Sigmoid colon (tissue), 7 donors: ENCODE results near the gene TPMT. TPM values are rescaled to one million over a fixed set of nuclear protein-coding genes. Genes with fewer than 3 reads are reported as not detected.
A peak's percentile ranks its signal among the peaks of the same experiment; 100 is the strongest.

Experiments
- DNase-seq: peaks from one replicate; pipeline ENCODE4 v3.0.0-alpha.2; 2019
- H3K27ac ChIP-seq, 4 donors: fragments of 200-600 bp; sonication (generic); one replicate each; pipeline ENCODE4 v1.5.1; 2016 to 2019; ENCODE audit warnings: mild to moderate bottlenecking in 1 of 4
- H3K27me3 ChIP-seq, 3 donors: fragments of 200-600 bp; sonication (generic); one replicate each; pipeline ENCODE4 v1.5.1; 2019; ENCODE audit warnings: mild to moderate bottlenecking in 1 of 3
- H3K36me3 ChIP-seq, 4 donors: fragments of 200-600 bp; sonication (generic); one replicate each; pipeline ENCODE4 v1.5.1; 2016 to 2019
- H3K4me1 ChIP-seq, 4 donors: fragments of 200-600 bp; sonication (generic); one replicate each; pipeline ENCODE4 v1.5.1; 2017 to 2019
- H3K4me3 ChIP-seq, 4 donors: fragments of 200-600 bp; sonication (generic); one replicate each; pipeline ENCODE4 v1.5.1; 2017 to 2019; ENCODE audit warnings: mild to moderate bottlenecking in 2 of 4, moderate library complexity in 1 of 4
- H3K9me3 ChIP-seq, 4 donors: fragments of 200-600 bp in 3 of 4; sonication (generic) in 3 of 4; one replicate each; pipeline versions ENCODE4 v1.5.1 to v1.6.1; 2013 to 2019
- EP300 ChIP-seq, 4 donors: sonication (generic); formaldehyde crosslinking; IDR thresholded peaks; one replicate each; pipeline ENCODE4 v1.6.1; 2017; ENCODE audit warnings: antibody characterized with exemption in 4 of 4
- POLR2A ChIP-seq, 2 donors: fragments of 450-650 bp; IDR thresholded peaks; one replicate each; pipeline ENCODE4 v1.6.1; 2016; ENCODE audit warnings: antibody characterized with exemption in 2 of 2, mild to moderate bottlenecking in 2 of 2, moderate library complexity in 2 of 2
- POLR2AphosphoS5 ChIP-seq, 4 donors: sonication (generic); formaldehyde crosslinking; IDR thresholded peaks; one replicate each; pipeline ENCODE4 v1.6.1; 2017; ENCODE audit warnings: antibody characterized with exemption in 4 of 4
- WGBS, 2 donors: extraction: QIAGEN DNeasy Blood & Tissue Kit; methylation state at CpG; one replicate each; pipeline ENCODE4 v1.1.7; 2013; 5-methylcytosine and 5-hydroxymethylcytosine counted together
- intact Hi-C: fragments of 100-400 bp; cut with DNase I; formaldehyde crosslinking; loops from one replicate; pipeline ENCODE4 v1.15.1; 2023
- polyA plus RNA-seq, 3 donors: library from polyadenylated mRNA; stranded (reverse); fragments of 200-250 nt; gene quantifications; one replicate each; pipeline ENCODE4 v1.2.3, GENCODE V29; 2013
- total RNA-seq, 4 donors: library from RNA; depleted of rRNA; stranded (reverse); fragments of >200 nt; gene quantifications; one replicate each; pipeline ENCODE4 v1.1.0, GENCODE V29; 2016
- TF ChIP-seq, protein P1 (sequence below), 4 experiments: fragments of 450-650 bp in 3 of 4; fragments of 200-600 bp in 1 of 4; IDR thresholded peaks; one replicate each; pipeline ENCODE4 v1.5.1; 2016 to 2019; ENCODE audit warnings: antibody characterized with exemption in 4 of 4, mild to moderate bottlenecking in 3 of 4, moderate library complexity in 2 of 4
- donor health status: healthy with polysubstance abuse.
- donor health status: Bipolar disorder and iron deficiency.
- donor health status: healthy.

The TPMT gene
- 10 to 100 TPM in 2 of 4 donors, 1 to 10 TPM in 2; 6.6 to 11.1 (median 9.3) TPM for total RNA-seq
- 100 to 1,000 TPM in 1 of 3 donors, 10 to 100 TPM in 2; 45.7 to 131 (median 64.3) TPM for polyA plus RNA-seq

DNA sequence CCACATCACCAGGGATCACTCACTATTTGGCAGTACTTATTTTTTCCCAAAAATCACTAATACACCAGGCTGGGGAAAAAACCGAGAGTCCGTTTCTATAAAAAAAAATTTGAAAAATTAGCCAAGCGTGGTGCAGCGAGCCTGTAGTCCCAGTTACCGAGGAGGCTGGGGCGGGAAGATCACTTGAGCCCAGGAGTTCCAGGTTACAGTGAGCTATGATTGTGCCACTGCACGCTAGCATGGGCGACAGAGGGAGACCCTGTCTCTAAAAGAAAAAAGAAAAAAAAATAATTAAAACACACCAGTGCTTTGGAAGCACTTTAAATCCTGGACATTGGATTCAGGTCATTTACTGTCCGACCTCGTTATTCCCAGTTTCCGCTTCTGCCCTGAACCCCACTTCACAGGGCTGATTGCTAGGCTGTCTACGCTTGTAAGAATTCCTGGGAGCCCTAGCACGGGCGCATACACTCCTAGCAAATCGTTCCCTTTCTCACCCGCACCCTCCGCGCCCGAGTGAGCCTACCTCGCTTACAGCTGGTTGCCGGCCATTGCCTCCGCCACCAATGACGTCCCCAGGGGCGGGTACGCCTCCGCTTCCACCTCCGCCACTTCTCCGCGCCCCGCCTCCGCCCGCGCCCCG, at the start of gene TPMT:
TSS of gene TPMT (minus strand) at position 571 of the 643 bp plus-strand sequence. CDS start 5,950 bp downstream, outside the sequence.
- WGBS, 2 donors: 0% methylated on average over 34 of the region's 34 CpGs
- Histone ChIP-seq H3K36me3 (peaks cover 0 to 3% (median 0%) of the 10 kb centered on the region in 4 donors), H3K9me3 (no peaks in the 10 kb centered on the region), H3K27me3 (no peaks in the 10 kb centered on the region), H3K4me3 (peak within 1 kb of the TSS; percentile 70 to 98 (median 94)), H3K4me1 (peaks cover 0 to 21% (median 15%) of the 10 kb centered on the region in 4 donors), H3K27ac (peak within 1 kb of the TSS; percentile 88 to 91 (median 90))
- DNase-seq: peak; percentile 73
- intact Hi-C loops: loop anchor here (1.0 to 10.0 kb wide), 4 partner anchors 53 to 450 kb away; partner anchors contain the start of genes DEK, KIF13A and NUP153
- TF ChIP-seq POLR2AphosphoS5 (IDR thresholded peaks at IDR 0.05) (peak; percentile 88 to 94 (median 90)), POLR2A (IDR thresholded peaks at IDR 0.05) (peak; percentile 81 to 82), EP300 (IDR thresholded peaks at IDR 0.05) (no peak)
- TF ChIP-seq, protein P1, sequence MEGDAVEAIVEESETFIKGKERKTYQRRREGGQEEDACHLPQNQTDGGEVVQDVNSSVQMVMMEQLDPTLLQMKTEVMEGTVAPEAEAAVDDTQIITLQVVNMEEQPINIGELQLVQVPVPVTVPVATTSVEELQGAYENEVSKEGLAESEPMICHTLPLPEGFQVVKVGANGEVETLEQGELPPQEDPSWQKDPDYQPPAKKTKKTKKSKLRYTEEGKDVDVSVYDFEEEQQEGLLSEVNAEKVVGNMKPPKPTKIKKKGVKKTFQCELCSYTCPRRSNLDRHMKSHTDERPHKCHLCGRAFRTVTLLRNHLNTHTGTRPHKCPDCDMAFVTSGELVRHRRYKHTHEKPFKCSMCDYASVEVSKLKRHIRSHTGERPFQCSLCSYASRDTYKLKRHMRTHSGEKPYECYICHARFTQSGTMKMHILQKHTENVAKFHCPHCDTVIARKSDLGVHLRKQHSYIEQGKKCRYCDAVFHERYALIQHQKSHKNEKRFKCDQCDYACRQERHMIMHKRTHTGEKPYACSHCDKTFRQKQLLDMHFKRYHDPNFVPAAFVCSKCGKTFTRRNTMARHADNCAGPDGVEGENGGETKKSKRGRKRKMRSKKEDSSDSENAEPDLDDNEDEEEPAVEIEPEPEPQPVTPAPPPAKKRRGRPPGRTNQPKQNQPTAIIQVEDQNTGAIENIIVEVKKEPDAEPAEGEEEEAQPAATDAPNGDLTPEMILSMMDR (IDR thresholded peaks at IDR 0.05): no peak

DNA sequence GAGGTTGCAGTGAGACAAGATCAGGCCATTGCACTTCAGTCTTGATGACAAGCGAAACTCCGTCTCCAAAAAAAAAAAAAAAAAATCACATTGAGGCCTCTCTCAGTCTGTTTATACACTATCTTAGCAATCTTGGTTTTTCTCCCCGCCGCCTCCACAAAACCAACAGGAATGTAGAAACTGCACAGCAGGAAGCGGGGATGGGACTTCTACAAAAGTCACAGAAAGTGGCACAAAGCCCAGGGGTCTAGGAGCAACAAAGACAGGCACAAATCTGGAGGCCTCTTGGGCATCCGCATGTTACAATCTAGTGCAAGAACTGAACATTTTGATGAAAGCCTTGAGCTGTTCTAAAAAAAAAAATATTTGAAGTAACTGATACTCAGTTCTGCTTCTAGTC, 48.9 kb upstream of the TPMT start:
- 90 to 94% methylated on average over 6 of the region's 6 CpGs for WGBS, 2 donors
- no peak overlapping the region for H3K27ac ChIP-seq
- H3K36me3 ChIP-seq: peaks cover 0 to 39% (median 3%) of the 10 kb centered on the region in 4 donors

DNA sequence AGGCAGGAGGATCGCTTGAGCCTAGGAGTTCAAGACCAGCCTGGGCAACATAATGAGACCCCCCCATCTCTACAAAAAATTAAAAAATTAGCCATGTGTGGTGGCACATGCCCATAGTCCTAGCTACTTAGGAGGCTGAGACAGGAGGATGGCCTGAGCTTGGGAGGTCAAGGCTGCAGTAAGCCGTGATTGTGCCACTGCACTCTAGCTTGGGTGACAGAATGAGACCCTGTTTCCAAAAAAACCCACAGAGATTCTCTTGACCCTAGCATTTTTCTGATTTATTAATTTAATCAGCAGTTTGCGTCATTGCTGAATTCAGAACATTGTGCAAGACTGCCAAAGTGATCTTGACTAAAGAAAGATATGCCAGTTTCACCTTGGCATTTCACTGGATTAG, 37.1 kb upstream of the TPMT start:
- TF ChIP-seq, protein P1 (IDR thresholded peaks at IDR 0.05): no peak
- no peak for TF ChIP-seq POLR2AphosphoS5 (IDR thresholded peaks at IDR 0.05)
- no peak for TF ChIP-seq EP300 (IDR thresholded peaks at IDR 0.05)
- TF ChIP-seq POLR2A (IDR thresholded peaks at IDR 0.05): no peak
- WGBS, 2 donors: 96 to 98% methylated on average over 3 of the region's 3 CpGs
- H3K36me3 ChIP-seq: peaks cover 0 to 24% (median 0%) of the 10 kb centered on the region in 4 donors

More for the DNA sequence above, 48.9 kb upstream of the TPMT start:
- intact Hi-C loops: no loop called here
- TF ChIP-seq POLR2AphosphoS5 (IDR thresholded peaks at IDR 0.05) (no peak), POLR2A (IDR thresholded peaks at IDR 0.05) (no peak), EP300 (IDR thresholded peaks at IDR 0.05) (no peak)
- TF ChIP-seq, protein P1 (IDR thresholded peaks at IDR 0.05): no peak
- peaks cover 0 to 11% (median 4%) of the 10 kb centered on the region in 4 donors for H3K4me1 ChIP-seq
- no peak overlapping the region for H3K4me3 ChIP-seq
- H3K27me3 ChIP-seq: no peaks in the 10 kb centered on the region
- DNase-seq: no peak
- no peaks in the 10 kb centered on the region for H3K9me3 ChIP-seq

DNA sequence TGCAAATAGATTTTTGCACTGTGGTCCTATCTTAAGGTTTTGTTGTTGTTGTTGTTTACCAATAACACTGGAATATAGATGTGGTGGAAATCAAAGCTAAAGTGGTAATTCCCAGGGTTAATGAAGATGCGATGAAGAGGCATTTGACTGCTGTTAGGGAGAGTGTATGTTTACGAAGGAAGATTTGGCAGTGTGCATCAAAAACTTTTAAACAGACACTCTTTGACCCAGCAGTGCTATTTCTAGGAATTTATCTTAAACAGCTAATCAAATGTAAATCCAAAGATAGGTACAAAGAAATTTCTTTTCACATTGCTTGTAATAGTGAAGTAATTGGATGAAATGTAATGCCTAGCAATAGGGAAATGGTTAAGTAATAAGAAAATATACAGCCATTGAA, 34.3 kb upstream of the TPMT start:
- DNase-seq: no peak
- Histone ChIP-seq H3K4me1 (no peaks in the 10 kb centered on the region), H3K27ac (no peak overlapping the region), H3K36me3 (peaks cover 0 to 20% (median 0%) of the 10 kb centered on the region in 4 donors), H3K9me3 (no peaks in the 10 kb centered on the region), H3K4me3 (no peak overlapping the region), H3K27me3 (no peaks in the 10 kb centered on the region)
- no peak for TF ChIP-seq POLR2A (IDR thresholded peaks at IDR 0.05)
- TF ChIP-seq POLR2AphosphoS5 (IDR thresholded peaks at IDR 0.05): no peak
- TF ChIP-seq, protein P1 (IDR thresholded peaks at IDR 0.05): no peak
- TF ChIP-seq EP300 (IDR thresholded peaks at IDR 0.05): no peak
- intact Hi-C loops: no loop called here
- WGBS, 2 donors: 92 to 93% methylated on average over 2 of the region's 2 CpGs

More for the DNA sequence above, 37.1 kb upstream of the TPMT start:
- Histone ChIP-seq H3K27ac (no peak overlapping the region), H3K4me3 (no peak overlapping the region), H3K9me3 (no peaks in the 10 kb centered on the region), H3K4me1 (no peaks in the 10 kb centered on the region), H3K27me3 (no peaks in the 10 kb centered on the region)
- intact Hi-C loops: no loop called here
- no peak for DNase-seq
